Measurements from ENCODE around the gene NAALADL2.

Gene NAALADL2

GRCh38 chr3:175571096-175571495 is 712.0 kb downstream of the NAALADL2 start:
- TF ChIP-seq CTCF (IDR thresholded peaks at IDR 0.05), result no peak

- no peak for TF ChIP-seq CTCF (IDR thresholded peaks at IDR 0.05)
Observed at GRCh38 chr3:175573226-175573625, 714.1 kb downstream of the NAALADL2 start.

DNA sequence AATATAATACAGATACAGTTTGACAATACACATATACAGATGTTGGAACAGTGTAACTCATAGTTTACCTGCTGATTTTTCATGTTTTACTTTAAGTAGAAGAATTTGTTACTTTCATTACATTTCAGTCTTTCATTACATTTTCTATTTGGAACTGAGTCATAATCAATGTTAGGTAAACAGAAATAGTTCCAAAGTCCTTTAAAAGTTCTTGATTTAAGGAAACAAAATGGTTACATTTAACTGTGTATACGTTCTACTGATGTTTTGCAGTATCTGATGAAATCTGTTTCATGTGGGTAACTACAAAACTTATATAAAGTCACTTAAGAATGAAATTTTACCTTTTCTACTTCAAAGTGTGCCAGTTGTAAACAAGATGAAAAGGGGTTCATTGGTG is 721.2 kb downstream of the NAALADL2 start:
- TF ChIP-seq CTCF (IDR thresholded peaks at IDR 0.05), result no peak

DNA sequence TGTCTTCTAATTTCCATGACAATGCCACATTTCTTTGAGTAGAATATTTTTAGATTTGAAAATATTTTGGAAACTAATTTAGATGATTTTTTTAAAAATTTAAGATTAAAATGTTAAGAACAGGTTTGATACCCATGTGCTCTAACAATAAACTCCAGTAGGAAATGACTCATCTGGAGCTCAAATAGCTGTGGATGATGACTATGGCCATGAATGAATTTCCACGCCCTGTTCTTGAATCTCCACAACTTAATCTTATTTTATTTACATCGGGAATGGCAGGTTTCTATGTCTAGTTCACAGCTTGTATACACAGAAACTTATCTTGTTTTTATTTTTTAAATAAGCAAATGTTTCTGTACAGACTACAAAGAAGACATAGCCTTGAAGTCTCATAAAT is 726.8 kb downstream of the NAALADL2 start:
- no peak for TF ChIP-seq CTCF (IDR thresholded peaks at IDR 0.05)

DNA sequence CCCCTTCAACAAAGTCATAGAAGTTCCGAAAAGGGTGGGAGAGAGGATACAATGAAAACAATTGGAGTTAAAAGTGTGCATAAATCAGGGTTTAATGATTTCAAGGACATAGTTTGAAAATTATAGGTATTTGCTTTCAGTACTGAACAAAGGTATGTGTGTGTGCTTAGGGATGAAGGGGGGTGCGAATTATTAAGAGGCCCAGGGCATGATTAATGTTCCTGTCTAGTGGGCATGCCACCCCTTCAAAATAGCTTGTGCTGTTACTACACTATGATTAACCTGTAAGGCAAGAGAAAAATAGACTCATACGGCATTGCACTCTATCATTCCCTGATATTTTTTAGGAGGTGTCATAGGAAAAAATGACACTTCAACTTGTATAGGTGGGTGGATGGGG is 731.6 kb downstream of the NAALADL2 start:
- no peak for TF ChIP-seq CTCF (IDR thresholded peaks at IDR 0.05)

- no peak for TF ChIP-seq CTCF (IDR thresholded peaks at IDR 0.05)
Observed at GRCh38 chr3:175591375-175591774, 732.2 kb downstream of the NAALADL2 start.

DNA sequence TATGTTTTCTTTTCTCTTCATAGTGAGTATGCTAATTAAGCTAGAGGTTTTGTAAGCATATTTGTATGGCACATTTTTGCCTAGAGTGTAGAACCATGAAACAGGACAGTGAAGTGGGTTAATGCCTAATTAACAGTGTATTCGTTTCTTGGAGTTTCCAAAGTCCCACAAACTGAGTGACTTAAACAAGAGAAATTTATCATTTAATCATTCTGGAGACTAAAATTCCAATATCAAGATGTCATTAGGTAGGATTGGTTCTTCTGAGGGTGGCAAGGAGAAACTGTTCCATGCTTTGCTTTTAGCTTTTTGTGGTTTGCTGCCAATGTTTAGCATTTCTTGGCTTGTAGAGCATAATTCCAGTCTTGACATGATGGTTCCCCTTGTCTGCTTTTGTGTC is 734.2 kb downstream of the NAALADL2 start:
- no peak for TF ChIP-seq CTCF (IDR thresholded peaks at IDR 0.05)

DNA sequence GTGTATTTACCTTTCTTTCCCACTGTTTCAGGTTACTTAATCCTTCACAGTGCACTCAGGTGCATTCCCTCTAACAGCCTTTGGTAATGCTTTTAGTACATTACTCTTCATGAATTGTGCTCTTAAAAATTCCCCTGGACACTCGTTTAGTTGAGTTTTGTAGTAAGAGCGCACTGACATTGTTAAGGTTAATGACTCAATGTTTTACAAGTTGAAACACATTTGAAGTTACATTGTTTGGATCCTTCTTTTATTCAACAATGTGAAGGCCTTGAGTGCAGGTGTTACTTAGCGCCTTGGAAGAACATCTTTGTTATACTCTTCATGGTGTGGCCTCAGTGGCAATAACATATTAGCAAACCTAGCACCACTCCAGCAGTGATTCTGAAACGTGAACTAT is 739.6 kb downstream of the NAALADL2 start:
- no peak for TF ChIP-seq CTCF (IDR thresholded peaks at IDR 0.05)
